Adrenal gland (tissue), 12 donors: ENCODE results near the gene IQSEC1. TPM values are rescaled to one million over a fixed set of nuclear protein-coding genes. Genes with fewer than 3 reads are reported as not detected.

Source experiments
- DNase-seq, 7 donors: peaks; one replicate each; pipeline ENCODE4 v3.0.0-alpha.2; 2019 to 2020
- H3K27ac ChIP-seq, 5 donors: fragments of 200-600 bp; sonication (generic) in 4 of 5; 1 replicate in 3 of 5; 2 replicates in 2 of 5; pipeline versions ENCODE4 v1.5.1 to v1.8.0; 2016 to 2020; ENCODE audit warnings: mild to moderate bottlenecking in 1 of 5
- H3K27me3 ChIP-seq: fragments of 200-600 bp; 2 replicates; pipeline ENCODE4 v1.8.0; 2021
- H3K36me3 ChIP-seq, 2 donors: fragments of 200-600 bp; replicated peaks in 1 of 2; 1 replicate in 1 of 2; 2 replicates in 1 of 2; pipeline versions ENCODE4 v1.5.1 to v1.8.0; 2018 to 2022
- H3K4me1 ChIP-seq, 2 donors: fragments of 200-600 bp; replicated peaks in 1 of 2; 1 replicate in 1 of 2; 2 replicates in 1 of 2; pipeline versions ENCODE4 v1.5.1 to v1.8.0; 2018 to 2021
- H3K4me3 ChIP-seq, 4 donors: fragments of 200-600 bp; sonication (generic) in 3 of 4; one replicate each; pipeline ENCODE4 v1.5.1; 2016 to 2018
- H3K9me3 ChIP-seq, 3 donors: fragments of 200-600 bp; sonication (generic) in 1 of 3; replicated peaks in 1 of 3; 1 replicate in 2 of 3; 2 replicates in 1 of 3; pipeline versions ENCODE4 v1.5.1 to v1.8.0; 2016 to 2021
- CTCF ChIP-seq, 6 experiments: fragments of 450-650 bp in 4 of 6; fragments of 200-600 bp in 2 of 6; sonication (generic) in 1 of 6; IDR thresholded peaks; 1 replicate in 5 of 6; 2 replicates in 1 of 6; pipeline versions ENCODE4 v1.5.1 to v1.8.0; 2016 to 2021; ENCODE audit warnings: antibody characterized with exemption in 6 of 6, mild to moderate bottlenecking in 2 of 6, moderate library complexity in 1 of 6
- POLR2A ChIP-seq, 2 donors: fragments of 450-650 bp; IDR thresholded peaks; one replicate each; pipeline ENCODE4 v1.6.1; 2017; ENCODE audit warnings: antibody characterized with exemption in 2 of 2, mild to moderate bottlenecking in 2 of 2, moderate library complexity in 1 of 2
- WGBS, 4 donors: extraction: QIAGEN DNeasy Blood & Tissue Kit in 2 of 4; methylation state at CpG; one replicate each; pipeline versions ENCODE4 v1.1.5 to v1.1.7; 2013 to 2017; 5-methylcytosine and 5-hydroxymethylcytosine counted together
- intact Hi-C, 2 donors: fragments of 100-400 bp; cut with DNase I; formaldehyde crosslinking; loops; one replicate each; pipeline versions ENCODE4 v1.14.1 to v1.15.0; 2022 to 2023
- polyA plus RNA-seq, 3 donors: library from polyadenylated mRNA; stranded (reverse); fragments of 200-250 nt in 2 of 3; fragments of 350-450 nt in 1 of 3; fragmentation: Illumina TruSeq in 1 of 3; extraction: RNeasy Lipid Tissue Mini Kit (QIAGEN cat#74804) in 1 of 3; gene quantifications; one replicate each; pipeline ENCODE4 v1.2.3, GENCODE V29; 2013 to 2014
- total RNA-seq, 9 donors: library from RNA; depleted of rRNA in 4 of 9; stranded (reverse); fragments of >200 nt in 4 of 9; fragments of 120-200 nt in 1 of 9; fragmentation: NEBNext Ultra II Directional in 1 of 9; extraction: Animal tissue kit (Norgen Biotek cat#: 25700) in 1 of 9; gene quantifications; one replicate each; pipeline versions ENCODE4 v1.1.0 to v1.2.4, GENCODE V29; 2013 to 2023
- donor health status: healthy with polysubstance abuse.
- donor health status: Bipolar disorder and iron deficiency.
- donor health status: DM: yes; HTN: yes; CAD: no.
- donor health status: DM: no; HTN: no; CAD: no.
- donor health status: DM: no; HTN: no; CAD: no.
- donor health status: DM: yes; HTN: yes; CAD: no.

IQSEC1 gene
- total and polyA plus RNA-seq, 12 donors, result 24.4 to 133 (median 94.2) TPM

- Histone ChIP-seq H3K4me1 (peaks cover 33 to 64% of the 10 kb centered on the region in 2 donors), H3K27ac (peak overlapping the region in 2 of 5 donors; percentile 71 to 73), H3K9me3 (no peaks in the 10 kb centered on the region), H3K4me3 (no peak overlapping the region), H3K36me3 (no peaks in the 10 kb centered on the region), H3K27me3 (no peaks in the 10 kb centered on the region)
- intact Hi-C loops, result no loop called here
- 83 to 92% (median 88%) methylated on average over 5 to 6 of the region's 6 CpGs for WGBS, 4 donors
- TF ChIP-seq CTCF (IDR thresholded peaks at IDR 0.05) (no peak), POLR2A (IDR thresholded peaks at IDR 0.05) (no peak)
- no peak for DNase-seq
These were observed 119.0 kb downstream of the IQSEC1 start for GRCh38 chr3:12954180-12954579.

- H3K36me3 ChIP-seq, result no peaks in the 10 kb centered on the region
- H3K27ac ChIP-seq, result no peak overlapping the region
- no peak for TF ChIP-seq CTCF (IDR thresholded peaks at IDR 0.05)
- no peak for TF ChIP-seq POLR2A (IDR thresholded peaks at IDR 0.05)
- no peak overlapping the region for H3K4me3 ChIP-seq
- H3K27me3 ChIP-seq, result no peaks in the 10 kb centered on the region
- WGBS, 4 donors, result 84 to 87% (median 86%) methylated on average over 13 to 26 of the region's 26 CpGs
- H3K4me1 ChIP-seq, result peaks cover 39 to 64% of the 10 kb centered on the region in 2 donors
- H3K9me3 ChIP-seq, result no peaks in the 10 kb centered on the region
- DNase-seq, result no peak
- intact Hi-C loops, result no loop called here
These were observed 119.8 kb downstream of the IQSEC1 start for GRCh38 chr3:12953201-12953995.

DNA sequence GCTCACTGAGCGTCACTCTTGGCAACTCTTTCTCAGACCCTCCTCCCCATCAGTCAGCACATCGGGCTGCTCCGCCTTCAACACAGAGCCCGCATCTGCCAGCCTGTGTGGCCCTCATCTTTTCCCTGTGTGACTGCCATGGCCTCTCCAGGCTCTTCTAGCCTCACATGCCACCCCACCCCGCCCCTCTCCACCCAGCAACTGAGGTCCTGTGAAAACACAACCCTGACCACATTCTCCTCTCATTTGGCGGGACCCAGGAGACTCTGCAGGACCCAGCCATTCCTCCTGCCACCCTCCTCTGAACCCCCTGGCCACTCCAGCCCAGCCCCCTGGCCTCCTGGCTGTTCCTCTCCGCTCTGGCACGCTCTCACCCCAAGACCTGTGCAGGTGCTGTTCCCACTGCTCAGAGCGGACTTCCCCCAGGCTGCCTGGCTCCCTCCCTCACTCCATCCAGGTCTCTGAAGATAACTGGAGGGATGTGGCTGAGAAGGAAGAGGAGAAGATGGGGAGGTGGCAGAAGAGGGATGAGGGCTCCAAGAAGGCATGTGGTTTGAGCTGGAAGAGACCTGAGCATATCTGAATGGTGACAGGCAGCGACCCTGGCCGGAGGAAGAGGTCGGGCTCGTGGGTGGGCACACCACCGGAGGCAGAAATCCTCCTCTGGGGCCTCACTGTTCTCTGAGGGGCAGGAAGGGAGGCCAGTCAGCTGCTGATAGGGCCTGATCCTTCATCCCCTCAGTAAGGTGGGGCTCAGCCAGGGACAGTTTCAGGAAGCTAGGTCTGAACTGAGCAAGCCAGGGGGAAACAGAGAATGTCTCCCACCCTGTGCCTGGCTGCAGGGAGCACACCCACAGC lies 120.7 kb downstream of the IQSEC1 start:
- H3K4me3 ChIP-seq, result no peak overlapping the region
- H3K27ac ChIP-seq, result no peak overlapping the region
- intact Hi-C loops, result no loop called here
- H3K27me3 ChIP-seq, result no peaks in the 10 kb centered on the region
- TF ChIP-seq POLR2A (IDR thresholded peaks at IDR 0.05), result no peak
- TF ChIP-seq CTCF (IDR thresholded peaks at IDR 0.05), result no peak
- WGBS, 4 donors, result 83 to 90% (median 86%) methylated on average over 14 of the region's 14 CpGs
- no peaks in the 10 kb centered on the region for H3K9me3 ChIP-seq
- H3K36me3 ChIP-seq, result no peaks in the 10 kb centered on the region
- peaks cover 47 to 64% of the 10 kb centered on the region in 2 donors for H3K4me1 ChIP-seq
- no peak for DNase-seq
